Breast epithelium (tissue), 4 donors: ENCODE results near the gene CCDC85C. TPM values are rescaled to one million over a fixed set of nuclear protein-coding genes. Genes with fewer than 3 reads are reported as not detected.

Experiments
- DNase-seq, 2 donors: peaks; one replicate each; pipeline ENCODE4 v3.0.0-alpha.2; 2019; ENCODE audit warnings: low spot score in 2 of 2
- H3K27ac ChIP-seq, 2 donors: fragments of 200-600 bp; sonication (generic) in 1 of 2; one replicate each; pipeline ENCODE4 v1.5.1; 2016 to 2019; ENCODE audit warnings: mild to moderate bottlenecking in 1 of 2
- H3K27me3 ChIP-seq, 2 donors: fragments of 200-600 bp; sonication (generic) in 1 of 2; one replicate each; pipeline versions ENCODE4 v1.5.1 to v1.6.0; 2017 to 2019; ENCODE audit warnings: control low read depth in 1 of 2, mild to moderate bottlenecking in 1 of 2
- H3K36me3 ChIP-seq: fragments of 200-600 bp; one replicate; pipeline ENCODE4 v1.5.1; 2019
- H3K4me1 ChIP-seq, 2 donors: fragments of 200-600 bp; sonication (generic); one replicate each; pipeline ENCODE4 v1.5.1; 2016 to 2019; ENCODE audit warnings: control low read depth in 1 of 2
- H3K4me3 ChIP-seq, 3 donors: fragments of 200-600 bp; sonication (generic); 1 replicate in 2 of 3; 2 replicates in 1 of 3; pipeline ENCODE4 v1.5.1; 2016 to 2019; ENCODE audit warnings: mild to moderate bottlenecking in 3 of 3, moderate library complexity in 2 of 3
- H3K9me3 ChIP-seq, 2 donors: fragments of 200-600 bp; sonication (generic) in 1 of 2; one replicate each; pipeline ENCODE4 v1.5.1; 2016 to 2019; ENCODE audit warnings: control low read depth in 1 of 2
- CTCF ChIP-seq, 3 donors: fragments of 450-650 bp; IDR thresholded peaks; one replicate each; pipeline ENCODE4 v1.5.1; 2016 to 2017; ENCODE audit warnings: antibody characterized with exemption in 3 of 3, mild to moderate bottlenecking in 3 of 3, moderate library complexity in 3 of 3
- POLR2A ChIP-seq: fragments of 450-650 bp; IDR thresholded peaks from one replicate; pipeline ENCODE4 v1.6.1; 2016; ENCODE audit warnings: antibody characterized with exemption, mild to moderate bottlenecking, moderate library complexity
- POLR2AphosphoS5 ChIP-seq, 3 donors: sonication (generic); formaldehyde crosslinking; IDR thresholded peaks; one replicate each; pipeline ENCODE4 v1.6.1; 2017; ENCODE audit warnings: antibody characterized with exemption in 3 of 3
- intact Hi-C: fragments of 100-400 bp; cut with DNase I; formaldehyde crosslinking; loops from one replicate; pipeline ENCODE4 v1.15.1; 2023; ENCODE audit warnings: low total_unique reads
- total RNA-seq, 3 donors: library from RNA; depleted of rRNA; stranded (reverse); fragments of >200 nt; gene quantifications; one replicate each; pipeline ENCODE4 v1.1.0, GENCODE V29; 2016

Gene CCDC85C
- total RNA-seq, 3 donors from 2014 or later: 1.3 to 8.3 (median 4.3) TPM

GRCh38 chr14:99604766-99605298 is 825 bp upstream of the CCDC85C start:
- peaks cover 6 to 14% of the 10 kb centered on the region in 2 donors for H3K4me1 ChIP-seq
- H3K4me3 ChIP-seq: peak overlapping the region; percentile 76 to 88 (median 77)
- H3K36me3 ChIP-seq: no peaks in the 10 kb centered on the region
- H3K27ac ChIP-seq: peak overlapping the region; percentile 89 to 94
- DNase-seq: no peak
- no peaks in the 10 kb centered on the region for H3K9me3 ChIP-seq
- H3K27me3 ChIP-seq: no peaks in the 10 kb centered on the region
- TF ChIP-seq POLR2AphosphoS5 (IDR thresholded peaks at IDR 0.05) (no peak), POLR2A (no peak), CTCF (IDR thresholded peaks at IDR 0.05) (no peak)
- intact Hi-C loops: loop anchor here (5.0 kb wide), 1 partner anchor 43 kb away; no protein-coding TSS in a partner anchor

- H3K4me3 ChIP-seq: peak overlapping the region; percentile 76 to 88 (median 77)
- peak; percentile 95 for DNase-seq
- intact Hi-C loops: loop anchor here (5.0 kb wide), 1 partner anchor 42 kb away; no protein-coding TSS in a partner anchor
- peaks cover 6 to 14% of the 10 kb centered on the region in 2 donors for H3K4me1 ChIP-seq
- H3K36me3 ChIP-seq: no peaks in the 10 kb centered on the region
- H3K27ac ChIP-seq: peak overlapping the region; percentile 89 to 94
- TF ChIP-seq CTCF (IDR thresholded peaks at IDR 0.05): no peak
- peak; percentile 18 to 25 (median 24) for TF ChIP-seq POLR2AphosphoS5 (IDR thresholded peaks at IDR 0.05)
- TF ChIP-seq POLR2A: peak; percentile 12
- H3K9me3 ChIP-seq: no peaks in the 10 kb centered on the region
- no peaks in the 10 kb centered on the region for H3K27me3 ChIP-seq
Observed at GRCh38 chr14:99604278-99604765, 315 bp upstream of the CCDC85C start.

GRCh38 chr14:99602788-99603415 is 1.1 kb downstream of the CCDC85C start:
- H3K36me3 ChIP-seq: no peaks in the 10 kb centered on the region
- no peaks in the 10 kb centered on the region for H3K27me3 ChIP-seq
- TF ChIP-seq POLR2A: no peak
- no peak for TF ChIP-seq POLR2AphosphoS5 (IDR thresholded peaks at IDR 0.05)
- no peak for TF ChIP-seq CTCF (IDR thresholded peaks at IDR 0.05)
- H3K4me1 ChIP-seq: peaks cover 6 to 14% of the 10 kb centered on the region in 2 donors
- H3K4me3 ChIP-seq: peak overlapping the region; percentile 20 to 88 (median 77)
- no peaks in the 10 kb centered on the region for H3K9me3 ChIP-seq
- intact Hi-C loops: loop anchor here (5.0 kb wide), 1 partner anchor 41 kb away; no protein-coding TSS in a partner anchor
- DNase-seq: no peak
- peak overlapping the region; percentile 39 to 52 for H3K27ac ChIP-seq

GRCh38 chr14:99602054-99602787 is 1.8 kb downstream of the CCDC85C start:
- DNase-seq: no peak
- H3K27ac ChIP-seq: peak overlapping the region; percentile 39 to 52
- H3K36me3 ChIP-seq: no peaks in the 10 kb centered on the region
- H3K27me3 ChIP-seq: no peaks in the 10 kb centered on the region
- H3K4me3 ChIP-seq: peak overlapping the region; percentile 20 to 88 (median 77)
- no peaks in the 10 kb centered on the region for H3K9me3 ChIP-seq
- H3K4me1 ChIP-seq: peaks cover 6 to 14% of the 10 kb centered on the region in 2 donors
- TF ChIP-seq POLR2A (no peak), CTCF (IDR thresholded peaks at IDR 0.05) (no peak), POLR2AphosphoS5 (IDR thresholded peaks at IDR 0.05) (no peak)
- intact Hi-C loops: loop anchor here (5.0 kb wide), 1 partner anchor 40 kb away; no protein-coding TSS in a partner anchor
